GM23338 (cell line): Measurements from ENCODE around the gene UNC13A. TPM values are rescaled to one million over a fixed set of nuclear protein-coding genes. Genes with fewer than 3 reads are reported as not detected.

ENCODE experiments used
- ATAC-seq: fragments of 200-7000 bp; cut with Tn5 transposase; 3 replicates; pipeline ENCODE4 v1.9.1; 2020
- DNase-seq: peaks from one replicate; pipeline ENCODE4 v3.0.0-alpha.2; 2015; ENCODE audit warnings: low spot score
- H2AFZ ChIP-seq: fragments of 200-600 bp; sonication (generic); 2 replicates; pipeline ENCODE4 v1.8.0; 2016; ENCODE audit warnings: antibody characterized with exemption, mild to moderate bottlenecking, moderate library complexity
- H3F3A ChIP-seq: fragments of 200-600 bp; sonication (generic); replicated peaks from 2 replicates; pipeline ENCODE4 v1.8.0; 2017; ENCODE audit warnings: antibody characterized with exemption, mixed run types, low read depth
- H3K27ac ChIP-seq: fragments of 200-600 bp; sonication (generic); 2 replicates; pipeline ENCODE4 v1.6.1; 2016; ENCODE audit warnings: low read depth
- H3K27me3 ChIP-seq: fragments of 200-600 bp; sonication (generic); 2 replicates; pipeline ENCODE4 v1.8.0; 2016; ENCODE audit warnings: mild to moderate bottlenecking, mixed run types, moderate library complexity; ENCODE audit not compliant: insufficient read depth
- H3K36me3 ChIP-seq: fragments of 200-600 bp; sonication (generic); 2 replicates; pipeline ENCODE4 v1.8.0; 2016; ENCODE audit warnings: mild to moderate bottlenecking; ENCODE audit not compliant: insufficient read depth
- H3K4me1 ChIP-seq: fragments of 200-600 bp; sonication (generic); 2 replicates; pipeline ENCODE4 v1.8.0; 2016; ENCODE audit warnings: mild to moderate bottlenecking, moderate library complexity; ENCODE audit not compliant: insufficient read depth
- H3K4me2 ChIP-seq: fragments of 200-600 bp; sonication (generic); 2 replicates; pipeline ENCODE4 v1.7.1; 2017; ENCODE audit warnings: mixed run types
- H3K4me3 ChIP-seq: fragments of 200-600 bp; sonication (generic); 2 replicates; pipeline ENCODE4 v1.6.1; 2016; ENCODE audit warnings: mixed run types
- H3K79me2 ChIP-seq: fragments of 200-600 bp; sonication (generic); replicated peaks from 2 replicates; pipeline ENCODE4 v1.8.0; 2017; ENCODE audit warnings: mild to moderate bottlenecking; ENCODE audit not compliant: insufficient read depth
- H3K9me2 ChIP-seq: fragments of 200-600 bp; sonication (generic); 2 replicates; pipeline ENCODE4 v1.8.0; 2017; ENCODE audit not compliant: insufficient read depth
- H4K20me1 ChIP-seq: fragments of 200-600 bp; sonication (generic); replicated peaks from 2 replicates; pipeline ENCODE4 v1.8.0; 2017; ENCODE audit warnings: mild to moderate bottlenecking; ENCODE audit not compliant: insufficient read depth
- H3K27ac Mint-ChIP-seq: 2 replicates; pipeline ENCODE4 v1.8.0; 2020; ENCODE audit warnings: inconsistent platforms, mild to moderate bottlenecking, moderate library complexity, mixed read lengths
- H3K27me3 Mint-ChIP-seq: 3 replicates; pipeline ENCODE4 v1.8.0; 2022; ENCODE audit warnings: low read depth, mild to moderate bottlenecking, moderate library complexity, mixed read lengths, inconsistent platforms; ENCODE audit not compliant: insufficient read depth, poor library complexity
- H3K36me3 Mint-ChIP-seq: 3 replicates; pipeline ENCODE4 v1.8.0; 2021; ENCODE audit warnings: low read depth, mild to moderate bottlenecking, inconsistent platforms, moderate library complexity, mixed read lengths
- H3K4me1 Mint-ChIP-seq: 3 replicates; pipeline ENCODE4 v1.8.0; 2020; ENCODE audit warnings: mild to moderate bottlenecking, inconsistent platforms, mixed read lengths
- H3K4me3 Mint-ChIP-seq: 3 replicates; pipeline ENCODE4 v1.8.0; 2021; ENCODE audit warnings: moderate library complexity, mild to moderate bottlenecking, inconsistent platforms, mixed read lengths
- H3K9me3 Mint-ChIP-seq: 3 replicates; pipeline ENCODE4 v1.8.0; 2020; ENCODE audit warnings: moderate library complexity, mild to moderate bottlenecking, inconsistent platforms, mixed read lengths
- CREB1 ChIP-seq: fragments of 250-450 bp; sonication (Bioruptor Pico); IDR thresholded peaks from 2 replicates; pipeline ENCODE4 v1.5.0; 2020; ENCODE audit warnings: low read depth, mild to moderate bottlenecking, moderate library complexity
- CTCF ChIP-seq, 2 experiments: fragments of 200-600 bp in 1 of 2; sonication (generic) in 1 of 2; conservative IDR thresholded peaks; 2 replicates each; pipeline versions ENCODE4 v1.5.1 to v1.6.1; 2016 to 2017; ENCODE audit warnings: antibody characterized with exemption in 2 of 2, low read depth in 2 of 2, mild to moderate bottlenecking in 2 of 2, moderate library complexity in 1 of 2
- ETS1 ChIP-seq: IDR thresholded peaks from 2 replicates; pipeline ENCODE4 v1.6.1; 2016; ENCODE audit warnings: antibody characterized with exemption
- EZH2 ChIP-seq: fragments of 200-600 bp; sonication (generic); IDR thresholded peaks from one replicate; pipeline ENCODE4 v1.8.0; 2017; ENCODE audit warnings: antibody characterized with exemption, mild to moderate bottlenecking, low read depth; ENCODE audit not compliant: unreplicated experiment
- EZH2phosphoT487 ChIP-seq: fragments of 200-600 bp; sonication (generic); IDR thresholded peaks from one replicate; pipeline ENCODE4 v1.8.1; 2018; ENCODE audit warnings: antibody characterized with exemption; ENCODE audit not compliant: unreplicated experiment
- JUNB ChIP-seq: IDR thresholded peaks from one replicate; pipeline ENCODE4 v1.6.1; 2016; ENCODE audit warnings: antibody characterized with exemption; ENCODE audit not compliant: unreplicated experiment
- NANOG ChIP-seq: IDR thresholded peaks from 2 replicates; pipeline ENCODE4 v1.6.1; 2016; ENCODE audit warnings: antibody characterized with exemption, borderline replicate concordance
- POLR2AphosphoS5 ChIP-seq: IDR thresholded peaks from 2 replicates; pipeline ENCODE4 v1.6.1; 2016; ENCODE audit warnings: antibody characterized with exemption, low read depth
- ZNF114 ChIP-seq: fragments of 250-450 bp; sonication (Bioruptor Pico); IDR thresholded peaks from 2 replicates; pipeline ENCODE4 v1.5.0; 2020; ENCODE audit warnings: mild to moderate bottlenecking, moderate library complexity
- ZNF331 ChIP-seq: fragments of 250-450 bp; sonication (Bioruptor Pico); IDR thresholded peaks from 2 replicates; pipeline ENCODE4 v1.5.0; 2020; ENCODE audit warnings: low read depth, mild to moderate bottlenecking, moderate library complexity
- ZNF462 ChIP-seq: fragments of 250-450 bp; sonication (Bioruptor Pico); IDR thresholded peaks from 2 replicates; pipeline ENCODE4 v1.5.0; 2020; ENCODE audit warnings: mild to moderate bottlenecking, moderate library complexity
- polyA plus RNA-seq: library from polyadenylated mRNA; unstranded; fragments of >200 nt; fragmentation: Nextera tagmentation; extraction: Ambion mirVana; gene quantifications from 2 replicates; pipeline ENCODE4 v1.2.1, GENCODE V29; 2016
- total RNA-seq: library from RNA; depleted of rRNA; stranded (reverse); fragments of >200 nt; shearing (Covaris generic); gene quantifications from 2 replicates; pipeline ENCODE4 v1.2.3, GENCODE V29; 2014

The UNC13A gene
- total and polyA plus RNA-seq, 2 experiments from 2014 or later, result 9.5 to 30.4 TPM

- Histone ChIP-seq H4K20me1 (peaks cover 27% of the 10 kb centered on the region), H3K4me1 (peaks cover 14% of the 10 kb centered on the region; the same call in 1 of the 2 replicates), H3K4me2 (no peak overlapping the region), H3K79me2 (peaks cover 30% of the 10 kb centered on the region), H2AFZ (no peak overlapping the region), H3K9me2 (no peaks in the 10 kb centered on the region), H3K27me3 (no peaks in the 10 kb centered on the region), H3F3A (0 out of 2 replicates have a peak, but pooled peaks cover 5% of the 10 kb centered on the region), H3K4me3 (no peak overlapping the region), H3K36me3 (no peaks in the 10 kb centered on the region; the same call in 1 of the 2 replicates), H3K27ac (no peak overlapping the region)
- H3K27ac Mint-ChIP-seq, result no peak overlapping the region
- no peak overlapping the region for H3K4me3 Mint-ChIP-seq
- no peaks in the 10 kb centered on the region for H3K9me3 Mint-ChIP-seq
- peaks cover 22% of the 10 kb centered on the region for H3K4me1 Mint-ChIP-seq
- DNase-seq (no peak), ATAC-seq (no peak)
- H3K36me3 Mint-ChIP-seq, result peaks cover 35% of the 10 kb centered on the region
- TF ChIP-seq ETS1 (no peak), JUNB (no peak), ZNF331 (CRISPR knock-in tag) (no peak), NANOG (no peak), ZNF462 (CRISPR knock-in tag) (no peak), EZH2 (no peak), POLR2AphosphoS5 (no peak), EZH2phosphoT487 (no peak), CTCF (conservative IDR thresholded peaks at IDR 0.05; ENCODE audit: low read depth in 2 of 2) (no peak), ZNF114 (CRISPR knock-in tag) (no peak), CREB1 (no peak)
- H3K27me3 Mint-ChIP-seq, result peaks cover 6% of the 10 kb centered on the region
These were observed 34.6 kb upstream of the UNC13A start for GRCh38 chr19:17722655-17723240.
